Upper lobe of left lung (tissue), 4 donors: Measurements from ENCODE around the gene SNX14.

Experiments
- POLR2AphosphoS5 ChIP-seq, 2 donors: sonication (generic); formaldehyde crosslinking; IDR thresholded peaks; one replicate each; pipeline ENCODE4 v1.5.1; 2017; ENCODE audit warnings: antibody characterized with exemption in 2 of 2
- TF ChIP-seq, protein P1 (sequence below), 6 experiments: fragments of 450-650 bp in 4 of 6; fragments of 200-600 bp in 2 of 6; sonication (generic) in 2 of 6; IDR thresholded peaks; one replicate each; pipeline ENCODE4 v1.5.1; 2016 to 2019; ENCODE audit warnings: antibody characterized with exemption in 6 of 6

DNA sequence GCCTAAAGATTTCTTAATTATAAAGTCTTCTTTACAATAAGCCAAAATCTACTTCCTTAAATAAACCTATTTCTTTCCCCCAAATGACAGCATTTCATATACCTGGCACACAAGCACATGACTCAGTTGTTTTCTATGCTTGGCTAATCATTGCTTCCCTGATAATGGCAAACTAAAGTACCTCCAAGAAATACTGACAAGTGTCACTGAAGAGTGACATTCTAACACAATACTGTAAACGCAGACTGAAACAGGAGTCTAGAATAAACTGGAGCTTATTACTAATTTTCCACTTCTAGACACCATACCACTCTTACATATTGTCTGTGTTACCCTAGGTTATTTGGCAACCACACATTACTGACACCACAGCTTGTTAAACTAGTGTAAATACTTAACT is 34.7 kb upstream of the SNX14 start:
- TF ChIP-seq, protein P1, sequence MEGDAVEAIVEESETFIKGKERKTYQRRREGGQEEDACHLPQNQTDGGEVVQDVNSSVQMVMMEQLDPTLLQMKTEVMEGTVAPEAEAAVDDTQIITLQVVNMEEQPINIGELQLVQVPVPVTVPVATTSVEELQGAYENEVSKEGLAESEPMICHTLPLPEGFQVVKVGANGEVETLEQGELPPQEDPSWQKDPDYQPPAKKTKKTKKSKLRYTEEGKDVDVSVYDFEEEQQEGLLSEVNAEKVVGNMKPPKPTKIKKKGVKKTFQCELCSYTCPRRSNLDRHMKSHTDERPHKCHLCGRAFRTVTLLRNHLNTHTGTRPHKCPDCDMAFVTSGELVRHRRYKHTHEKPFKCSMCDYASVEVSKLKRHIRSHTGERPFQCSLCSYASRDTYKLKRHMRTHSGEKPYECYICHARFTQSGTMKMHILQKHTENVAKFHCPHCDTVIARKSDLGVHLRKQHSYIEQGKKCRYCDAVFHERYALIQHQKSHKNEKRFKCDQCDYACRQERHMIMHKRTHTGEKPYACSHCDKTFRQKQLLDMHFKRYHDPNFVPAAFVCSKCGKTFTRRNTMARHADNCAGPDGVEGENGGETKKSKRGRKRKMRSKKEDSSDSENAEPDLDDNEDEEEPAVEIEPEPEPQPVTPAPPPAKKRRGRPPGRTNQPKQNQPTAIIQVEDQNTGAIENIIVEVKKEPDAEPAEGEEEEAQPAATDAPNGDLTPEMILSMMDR (IDR thresholded peaks at IDR 0.05): no peak
- no peak for TF ChIP-seq POLR2AphosphoS5 (IDR thresholded peaks at IDR 0.05)
